ENCODE results near the gene TFIP11.

The TFIP11 gene

DNA sequence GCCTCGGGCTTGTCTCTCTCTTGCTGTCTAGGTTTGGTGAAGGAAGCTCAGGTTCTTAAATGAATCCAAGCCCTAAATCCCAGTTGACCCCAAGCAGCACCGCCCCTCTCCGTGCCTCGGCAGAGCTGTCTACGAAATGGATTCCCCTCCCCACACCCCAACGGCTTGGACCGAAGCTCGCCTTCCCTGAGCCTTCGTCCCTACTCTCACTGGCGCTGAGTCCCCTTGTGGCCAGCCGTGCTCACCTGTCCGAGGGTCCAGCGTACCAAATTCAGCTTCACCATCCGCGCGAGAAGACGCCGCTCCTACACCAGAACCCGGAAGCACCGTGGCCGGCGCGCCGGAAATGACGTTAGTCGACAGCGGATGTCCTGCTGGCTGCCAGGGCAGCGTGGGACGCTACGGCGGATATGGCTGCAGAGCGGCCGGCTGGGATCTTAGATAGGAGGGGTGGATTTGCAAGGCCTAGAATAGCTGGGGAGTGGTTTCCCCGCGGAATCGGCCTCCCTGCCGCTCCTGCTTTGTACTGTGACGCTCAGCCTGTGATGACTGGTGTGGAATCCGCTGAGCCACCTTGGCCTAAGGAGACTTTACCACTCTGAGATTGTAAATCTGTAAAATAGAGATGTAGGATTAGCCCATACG is at the start of gene TFIP11:
Gene TFIP11, minus strand, starts transcription at position 325 of the 645 bp plus-strand sequence. CDS start 2,201 bp downstream, outside the sequence.
- peak; percentile 85 for DNase-seq

DNA sequence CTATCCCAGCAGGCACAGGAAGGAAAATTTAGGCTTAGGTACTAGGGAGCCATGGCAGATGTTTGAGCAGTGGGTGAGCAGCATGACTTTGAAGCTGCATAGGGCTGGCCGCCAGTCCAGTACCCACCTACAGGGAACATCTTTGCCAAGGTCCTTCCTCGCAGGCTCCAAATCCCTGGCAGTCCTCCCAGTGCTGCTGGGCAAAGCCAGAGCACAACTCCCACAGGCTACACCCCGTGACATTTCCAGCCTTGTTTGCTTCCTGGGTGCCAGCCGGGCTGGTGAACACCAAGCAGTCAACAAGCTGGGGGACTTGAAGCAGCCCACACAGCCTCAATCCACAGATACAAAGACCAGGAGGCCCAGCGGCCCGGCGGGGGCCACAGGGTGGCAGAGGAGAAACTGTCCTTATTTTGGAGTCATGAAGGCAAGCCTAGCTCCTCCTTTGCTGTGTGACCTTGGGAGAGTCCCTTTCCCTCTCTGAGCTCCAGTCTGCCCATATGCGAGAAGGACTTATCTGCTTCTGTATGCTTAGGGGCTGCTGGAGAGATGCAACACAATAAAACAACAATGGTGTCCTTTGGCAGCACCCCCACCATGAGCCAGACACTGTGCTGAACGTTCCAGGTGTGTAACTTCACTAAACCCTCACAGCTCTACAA is 49.6 kb upstream of the TFIP11 start:
- no peak for DNase-seq

DNA sequence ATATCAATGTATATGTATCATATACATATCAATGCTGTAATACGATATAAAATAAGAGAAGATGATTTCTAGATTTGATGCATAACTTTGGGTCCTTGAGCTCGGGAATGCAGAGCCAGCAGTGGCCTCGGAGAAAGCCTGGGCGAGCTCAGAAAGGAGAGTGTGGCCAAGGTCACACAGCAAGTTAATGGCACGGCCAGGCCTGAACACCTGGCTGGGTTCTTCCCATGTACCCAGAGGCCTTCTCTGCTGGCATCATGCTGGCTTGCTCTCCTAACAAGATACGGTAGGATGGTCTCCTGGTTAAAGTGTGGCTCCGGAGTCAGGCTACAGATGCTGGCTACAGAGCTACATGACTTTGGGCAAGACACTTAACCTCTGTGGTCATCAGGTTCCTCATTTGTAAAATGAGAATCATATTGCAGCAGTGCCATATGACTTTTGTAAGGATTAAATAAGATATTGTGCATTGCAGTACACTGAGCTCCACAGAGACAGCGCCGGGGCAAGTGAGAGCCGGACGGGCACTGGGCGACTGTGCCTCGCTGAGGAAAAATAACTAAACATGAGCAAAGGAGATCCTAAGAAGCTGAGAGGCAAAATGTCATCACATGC is 47.8 kb upstream of the TFIP11 start:
- no peak for DNase-seq

DNA sequence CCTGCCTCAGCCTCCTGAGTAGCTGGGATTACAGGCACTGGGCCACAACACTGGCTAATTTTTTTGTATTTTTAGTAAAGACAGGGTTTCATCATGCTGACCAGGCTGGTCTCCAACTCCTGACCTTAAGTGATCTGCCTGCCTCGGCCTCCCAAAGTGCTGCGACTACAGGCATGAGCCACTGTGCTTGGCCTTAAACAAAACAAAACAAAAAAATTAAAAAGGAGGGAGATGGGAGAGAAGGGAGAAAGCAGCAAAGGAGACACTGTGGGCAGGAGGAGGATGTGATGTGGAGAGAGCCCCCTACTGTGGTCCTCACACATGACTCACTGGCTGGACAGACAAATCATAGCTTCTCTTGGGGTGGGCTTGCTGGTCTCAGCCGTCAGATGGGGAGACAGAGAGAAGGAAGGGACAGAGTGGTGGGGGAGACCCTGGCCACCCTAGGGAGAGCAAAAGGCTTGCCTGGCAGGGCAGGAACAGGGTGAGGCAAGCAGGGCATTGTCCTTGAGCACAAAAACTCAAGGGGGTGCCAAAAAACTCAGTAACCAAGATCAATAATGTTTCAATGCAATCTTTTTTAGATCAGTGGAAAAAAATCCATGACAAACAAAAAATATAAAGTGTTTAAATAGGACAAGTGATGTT is 46.1 kb upstream of the TFIP11 start:
- DNase-seq, result no peak

DNA sequence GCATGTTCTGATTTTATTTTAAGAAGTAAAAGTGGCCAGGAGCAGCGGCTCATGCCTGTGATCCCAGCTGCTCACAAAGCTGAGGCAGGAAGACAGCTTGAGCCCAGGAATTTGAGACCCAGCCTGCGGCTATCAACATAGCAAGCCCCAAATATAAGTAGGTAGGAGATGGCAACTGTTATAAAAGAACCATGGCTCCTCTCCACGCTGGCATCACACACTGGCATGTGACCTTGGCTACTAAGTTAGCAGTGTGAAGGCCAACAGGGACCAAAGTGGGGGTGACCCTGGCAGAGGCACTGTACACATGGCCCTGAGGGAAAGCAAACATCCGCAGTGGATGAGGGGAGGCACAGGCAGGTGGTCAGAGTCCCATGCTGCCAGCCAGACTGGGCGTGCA is 44.6 kb upstream of the TFIP11 start:
- no peak for DNase-seq

DNA sequence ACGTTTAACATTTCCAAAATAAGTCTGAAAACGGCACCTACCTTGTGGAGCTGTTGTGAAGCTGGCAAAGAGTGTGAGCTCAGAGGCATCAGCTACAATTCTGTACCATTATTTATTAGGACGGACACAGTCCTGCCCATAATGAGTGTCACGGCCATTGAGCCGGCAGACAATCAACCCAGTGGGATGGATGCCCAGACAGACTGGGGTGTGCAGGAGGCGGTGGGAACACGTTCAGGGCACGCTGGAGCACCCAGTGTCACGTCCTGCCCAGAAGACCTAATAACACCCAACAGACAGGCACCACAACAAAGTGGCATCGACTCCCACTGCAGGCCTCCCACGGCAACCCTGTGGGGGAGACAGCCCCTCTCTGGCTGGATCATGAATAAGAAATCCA is 43.2 kb upstream of the TFIP11 start:
- DNase-seq, result no peak

DNA sequence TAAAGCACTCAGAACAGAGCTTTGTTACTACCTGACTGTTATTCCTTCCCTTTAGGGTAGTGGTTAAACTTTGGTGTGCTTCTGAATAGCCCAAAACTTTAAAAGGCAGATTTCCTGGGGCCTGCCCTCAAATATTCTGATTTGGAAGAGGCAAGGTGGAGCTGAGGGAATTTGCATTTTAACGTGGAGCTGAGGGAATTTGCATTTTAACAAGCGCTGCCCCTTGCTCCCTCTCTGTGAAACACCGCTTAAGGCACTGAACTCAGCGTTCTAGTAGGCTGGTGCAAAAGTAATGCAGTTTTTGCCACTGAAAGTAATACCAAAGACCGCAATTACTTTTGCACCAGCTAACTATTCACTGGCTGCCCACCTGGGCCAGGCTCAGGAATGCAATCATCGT is 42.7 kb upstream of the TFIP11 start:
- DNase-seq, result no peak

DNA sequence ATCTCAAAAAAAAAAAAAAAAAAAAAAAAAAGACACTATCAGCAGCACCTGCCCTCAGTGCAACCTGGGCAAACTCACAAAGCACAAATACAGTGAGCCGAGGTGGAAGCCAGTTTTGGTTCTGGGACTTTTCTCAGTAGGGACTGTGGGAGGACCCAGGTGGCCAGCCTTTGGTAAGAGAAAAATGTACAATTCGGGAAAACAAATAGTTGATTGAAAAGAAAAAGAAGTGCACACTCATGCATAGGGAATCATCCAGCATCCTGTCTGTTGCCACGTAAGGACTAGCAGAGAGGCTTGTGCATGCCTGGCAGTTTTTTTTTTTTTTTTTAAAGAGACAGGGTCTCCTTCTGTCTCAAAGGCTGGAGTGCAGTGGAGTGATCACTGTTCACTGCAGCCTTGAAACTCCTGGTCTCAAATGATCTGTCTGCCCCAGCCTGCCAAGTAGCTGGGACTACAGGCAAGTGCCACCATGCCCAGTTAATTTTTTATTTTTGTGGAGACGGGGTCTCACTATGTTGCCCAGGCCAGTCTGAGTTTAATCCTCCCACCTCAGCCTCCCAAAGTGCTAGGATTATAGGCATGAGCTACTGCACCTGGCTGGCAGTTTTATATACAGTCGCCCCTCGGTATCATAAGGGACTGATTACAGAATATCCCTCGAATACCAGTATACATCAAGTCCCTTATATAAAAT is 40.9 kb upstream of the TFIP11 start:
- no peak for DNase-seq

DNA sequence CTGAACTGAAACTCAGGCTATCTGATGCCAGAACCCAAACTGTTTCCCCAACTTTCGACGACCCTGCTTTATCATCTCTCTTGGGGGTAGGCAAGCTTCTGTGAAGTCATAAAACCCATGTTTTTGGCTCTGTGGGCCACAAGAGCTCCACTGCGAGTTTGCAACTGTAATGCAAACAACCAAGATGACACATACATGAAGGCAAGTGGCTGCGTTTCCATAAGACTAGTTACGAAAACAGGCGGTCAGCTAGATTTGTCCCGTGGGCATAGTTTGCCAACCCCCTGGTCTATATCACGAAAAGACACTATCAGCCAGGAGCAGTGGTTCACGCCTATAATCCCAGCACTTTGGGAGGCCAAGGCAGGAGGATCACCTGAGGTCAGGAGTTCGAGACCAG is 40.2 kb upstream of the TFIP11 start:
- DNase-seq, result no peak

DNA sequence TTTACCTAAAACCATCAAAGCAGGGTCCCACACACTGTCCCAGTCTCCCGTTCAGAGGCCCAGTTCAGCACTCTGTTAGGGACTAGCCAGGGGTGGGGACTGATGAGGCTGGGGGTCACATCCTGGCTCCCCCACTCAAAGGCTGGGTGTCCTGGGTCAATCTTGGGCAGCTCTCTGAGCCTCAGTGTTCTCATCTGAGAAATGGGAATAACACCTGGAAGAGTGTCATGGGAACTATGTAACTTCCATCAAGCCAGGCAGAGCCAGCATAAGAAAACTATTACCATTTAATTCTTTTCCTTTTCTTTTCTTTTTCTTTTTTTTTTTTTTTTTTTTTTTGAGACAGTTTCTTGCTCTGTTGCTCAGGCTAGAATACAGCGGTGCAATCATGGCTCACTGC is 39.3 kb upstream of the TFIP11 start:
- no peak for DNase-seq

DNA sequence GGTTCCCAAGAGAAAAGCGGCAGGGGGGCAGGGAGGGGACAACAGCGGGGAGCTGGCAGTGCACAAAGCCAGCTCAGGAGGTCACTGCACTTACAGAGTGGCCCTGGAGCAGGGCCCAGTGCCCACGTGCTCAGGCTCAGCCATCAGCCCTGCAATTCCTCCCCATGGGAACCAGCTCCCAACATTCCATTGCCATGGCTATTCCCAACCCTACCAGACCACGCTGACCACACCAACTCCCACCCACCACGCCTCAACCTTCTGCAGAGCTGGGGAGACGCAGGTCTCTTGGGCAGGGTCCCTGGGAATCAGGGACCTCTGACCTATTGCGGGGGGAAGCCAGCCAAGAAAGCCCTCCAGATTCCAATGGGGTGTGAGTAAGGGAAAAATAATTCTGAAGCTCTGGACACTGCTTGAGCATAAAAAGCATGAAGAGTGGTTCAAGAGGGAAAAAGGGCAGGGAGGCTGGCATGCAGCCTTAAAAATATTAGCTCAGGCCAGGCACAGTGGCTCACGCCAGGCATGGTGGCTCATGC is 38.3 kb upstream of the TFIP11 start:
- DNase-seq, result no peak

DNA sequence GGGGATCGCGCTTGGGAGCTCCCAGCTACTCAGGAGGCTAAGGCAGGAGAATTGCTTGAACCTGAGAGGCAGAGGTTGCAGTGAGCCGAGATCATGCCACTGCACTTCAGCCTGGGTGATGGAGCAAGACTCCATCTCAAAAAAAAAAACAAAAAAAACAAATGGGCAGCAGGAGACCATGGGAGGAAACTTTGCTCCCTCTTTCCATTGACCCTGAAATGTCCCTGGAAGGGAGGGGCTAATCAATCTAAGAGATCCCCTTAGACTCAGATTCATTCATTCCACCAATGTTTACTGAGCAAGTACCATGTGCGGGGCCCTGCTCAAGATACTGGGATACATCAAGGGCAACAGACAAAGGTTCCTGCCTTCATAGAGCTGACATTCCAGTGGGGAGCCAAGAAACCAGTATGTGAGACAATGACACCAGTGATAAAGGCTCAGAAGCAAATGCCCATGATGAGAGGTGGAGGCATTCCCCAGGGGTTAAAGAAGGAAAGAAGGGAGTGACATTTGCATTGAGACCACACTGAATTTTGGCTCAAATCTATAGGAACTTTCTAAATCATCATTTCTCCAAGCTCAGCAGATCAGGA is 37.7 kb upstream of the TFIP11 start:
- no peak for DNase-seq

DNA sequence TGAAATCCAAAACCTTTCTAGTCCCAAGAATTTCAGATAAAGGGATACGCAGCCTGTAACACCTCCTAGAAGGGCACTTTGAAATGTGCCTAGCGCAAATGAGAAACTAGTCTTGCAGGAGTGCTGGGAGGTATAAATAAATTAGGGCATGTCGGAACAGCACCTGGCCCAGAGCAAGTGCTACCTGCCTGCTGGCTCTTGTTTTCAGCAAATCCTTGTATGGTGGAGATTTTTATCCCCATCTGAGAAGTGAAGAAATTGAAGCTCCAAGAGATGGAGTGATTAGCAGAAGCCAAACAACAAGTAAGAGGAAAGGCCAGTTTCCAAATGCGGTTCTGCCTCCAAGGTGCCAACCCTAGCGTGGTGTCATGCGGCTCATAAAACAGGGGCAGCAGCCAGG is 36.7 kb upstream of the TFIP11 start:
- DNase-seq, result no peak

DNA sequence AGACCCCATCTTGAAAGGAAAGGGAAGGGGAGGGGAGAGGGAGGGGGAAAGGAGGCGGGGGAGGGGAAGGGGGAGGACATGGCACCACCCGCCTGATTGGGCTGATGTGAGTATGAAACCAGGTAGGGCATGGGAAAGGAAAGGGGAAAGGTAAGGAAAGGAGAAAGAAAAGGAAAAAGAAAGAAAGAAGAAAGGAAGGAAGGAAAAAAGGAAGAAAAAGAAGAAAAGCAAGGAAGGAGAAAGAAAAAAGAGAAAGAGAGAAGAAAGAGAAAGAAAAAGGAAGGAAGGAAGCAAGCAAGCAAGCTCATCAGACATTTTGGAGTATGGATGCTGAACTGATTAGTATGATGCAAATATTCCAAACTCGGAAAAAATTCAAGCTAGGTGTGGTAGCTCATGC is 36.0 kb upstream of the TFIP11 start:
- no peak for DNase-seq

DNA sequence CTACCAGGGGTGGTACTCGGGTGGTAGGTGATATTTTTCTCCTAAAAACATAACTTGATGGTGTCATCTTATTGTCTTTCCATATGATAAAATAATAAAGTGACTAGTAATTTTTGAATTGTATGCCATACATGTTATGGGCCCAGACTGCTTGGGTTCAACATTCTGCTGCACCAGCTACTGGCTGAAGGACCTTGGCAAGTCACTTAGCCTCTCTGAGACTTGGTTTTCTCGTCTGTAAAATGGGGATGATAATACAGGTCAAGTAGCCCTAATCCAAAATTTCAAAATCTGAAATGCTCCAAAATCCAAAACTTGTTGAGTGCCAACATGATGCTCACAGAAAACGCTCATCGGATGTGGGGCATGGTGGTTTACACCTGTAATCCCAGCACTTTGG is 35.6 kb upstream of the TFIP11 start:
- DNase-seq, result no peak

DNA sequence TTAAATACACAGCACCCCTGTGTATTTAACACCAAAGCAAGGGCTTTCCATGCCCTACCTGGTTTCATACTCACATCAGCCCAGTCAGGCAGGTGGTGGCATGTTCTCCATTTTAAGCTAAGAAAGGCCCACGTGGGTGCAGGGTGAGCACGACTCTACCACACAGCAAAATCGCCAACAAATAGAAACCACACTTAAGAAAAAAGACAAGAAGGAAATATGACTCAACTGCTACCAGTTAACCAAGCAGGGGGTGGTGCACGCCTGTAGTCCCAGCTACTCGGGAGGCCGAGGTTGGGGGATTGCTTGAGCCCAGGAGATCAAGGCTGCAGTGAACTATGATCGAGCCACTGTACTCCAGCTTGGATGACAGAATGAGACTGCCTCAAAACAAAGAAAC is 35.2 kb upstream of the TFIP11 start:
- DNase-seq, result peak; percentile 50

DNA sequence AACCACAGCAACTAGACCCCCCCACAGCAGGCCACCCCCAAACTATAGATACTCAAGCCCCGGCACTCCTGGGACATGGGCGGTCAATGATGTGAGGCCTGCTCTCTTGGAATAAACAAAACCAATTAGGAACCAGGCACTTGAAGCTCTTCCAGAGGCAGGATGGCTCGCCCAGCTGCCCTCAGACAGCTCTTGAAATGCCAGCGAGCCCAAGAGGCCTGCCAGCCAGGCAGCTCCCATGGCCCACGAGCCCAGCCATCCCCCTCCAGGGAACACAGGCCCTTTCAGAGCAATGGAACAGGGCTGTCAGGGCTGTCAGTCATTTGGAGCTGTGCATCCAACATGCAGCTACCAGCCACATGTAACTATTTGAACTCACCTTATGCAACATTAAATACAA is 34.0 kb upstream of the TFIP11 start:
- DNase-seq, result no peak

DNA sequence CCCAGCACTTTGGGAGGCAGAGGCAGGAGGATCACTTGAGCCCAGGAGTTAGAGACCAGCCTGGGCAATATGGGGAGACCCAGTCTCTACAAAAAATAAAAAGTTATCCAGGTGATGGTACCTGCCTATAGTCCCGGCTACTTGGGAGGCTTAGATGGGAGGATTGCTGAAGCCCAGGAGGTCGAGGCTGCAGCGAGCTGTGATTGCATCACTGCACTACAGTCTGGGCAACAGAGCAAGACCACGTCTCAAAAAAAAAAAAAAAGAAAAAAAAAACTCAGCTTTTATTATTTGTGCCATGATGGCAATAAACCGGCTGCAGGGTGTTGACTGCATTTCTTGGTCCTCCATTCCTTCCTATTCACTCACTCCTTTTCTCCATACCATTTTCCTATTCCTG is 33.6 kb upstream of the TFIP11 start:
- no peak for DNase-seq

DNA sequence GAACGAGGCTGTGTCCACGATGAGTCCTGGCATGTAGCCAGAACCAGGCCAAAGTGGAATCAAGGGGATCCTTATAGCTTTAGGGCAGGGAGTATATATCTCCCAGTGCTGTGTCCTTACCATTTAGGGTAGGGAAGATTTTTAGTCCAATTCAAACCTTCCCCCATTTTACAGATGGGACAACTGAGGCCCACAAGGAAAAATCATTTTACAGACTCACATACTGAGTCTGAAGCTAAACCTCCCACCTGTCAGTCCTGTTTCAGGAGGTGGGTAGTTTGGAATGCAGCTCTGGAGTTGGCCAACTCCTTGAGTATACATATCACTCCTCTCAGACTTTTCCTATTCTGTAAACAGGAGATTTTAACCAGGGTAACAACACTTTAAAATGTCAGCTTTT is 33.1 kb upstream of the TFIP11 start:
- DNase-seq, result no peak

DNA sequence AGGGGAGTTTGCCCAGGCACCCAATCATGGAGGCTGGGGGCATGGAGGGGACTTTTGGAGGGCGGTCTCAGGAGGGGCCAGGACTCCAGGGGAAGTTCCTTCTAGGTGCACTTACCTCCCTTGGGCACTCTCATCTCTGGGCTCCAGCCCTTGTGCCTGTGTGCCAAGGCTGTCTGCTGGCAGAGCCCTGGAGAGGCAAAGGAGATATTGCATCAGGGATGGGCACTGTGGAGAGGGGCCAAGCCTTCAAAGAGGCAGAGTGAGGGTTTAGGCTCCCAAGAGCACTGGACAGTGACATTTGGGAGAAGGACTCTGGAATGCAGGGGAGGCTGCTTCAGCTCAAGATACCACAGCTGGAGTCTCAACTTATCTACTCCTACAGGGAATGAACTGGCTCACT is 32.2 kb upstream of the TFIP11 start:
- DNase-seq, result no peak

DNA sequence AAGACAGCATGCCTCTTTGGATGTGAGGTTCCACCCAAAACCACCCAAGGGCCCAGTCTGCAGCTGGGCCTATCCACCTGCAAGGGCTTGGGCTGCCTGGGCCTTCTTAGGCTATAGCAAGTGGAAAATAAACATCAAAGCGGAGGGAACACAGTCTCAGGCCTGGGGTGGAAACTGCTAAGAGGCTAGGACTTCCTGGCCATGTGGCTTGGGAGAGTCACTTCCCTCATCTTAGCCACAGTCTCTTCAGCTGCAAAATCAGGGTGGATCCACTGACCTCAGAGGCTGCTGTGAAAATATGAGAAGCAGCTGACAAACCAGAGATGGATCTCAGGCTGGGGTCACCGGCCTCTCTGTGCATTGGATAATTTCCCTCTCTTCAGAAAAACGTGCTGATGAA is 30.6 kb upstream of the TFIP11 start:
- DNase-seq, result peak; percentile 23

DNA sequence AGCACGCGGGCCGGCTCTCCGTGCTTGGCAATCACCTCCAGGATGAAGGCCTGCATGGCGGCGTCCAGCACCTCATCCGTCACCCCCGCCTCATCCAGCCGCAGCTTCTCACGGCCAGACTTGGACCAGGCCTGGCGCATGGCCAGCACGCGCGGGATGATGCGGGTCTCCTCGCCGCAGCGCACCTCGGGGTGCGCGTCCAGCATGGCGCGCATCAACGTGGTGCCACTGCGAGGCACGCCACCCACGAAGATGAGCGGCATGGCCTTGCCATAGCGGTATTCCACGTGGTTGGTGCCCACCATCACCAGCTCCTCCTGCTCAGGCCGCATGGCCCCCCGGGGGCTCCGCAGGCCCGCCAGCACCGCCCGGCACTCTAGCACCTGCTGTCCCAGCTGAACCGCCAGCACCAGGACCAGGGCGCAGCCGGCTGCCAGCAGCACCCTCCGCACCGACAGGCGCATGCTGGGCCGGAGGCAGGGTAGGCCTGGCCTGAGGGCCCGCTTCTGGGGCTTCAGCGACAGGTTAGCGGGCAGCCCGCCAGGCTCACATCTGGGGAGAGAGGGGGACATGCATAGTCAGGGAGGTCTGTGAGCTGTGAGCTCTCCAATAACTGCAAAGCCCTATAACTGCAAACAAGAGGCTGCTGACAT is 29.0 kb upstream of the TFIP11 start:
- no peak for DNase-seq

Data from CD4-positive, alpha-beta T cell treated with Interleukin-4 for 4 hours (primary cell).